ENCODE data around the gene ZDHHC8.

The ZDHHC8 gene

GRCh38 chr22:20131597-20131858, at the start of gene ZDHHC8:
ZDHHC8 (plus strand) TSS chr22:20131804; CDS start chr22:20131948, 144 bp downstream.
- Histone ChIP-seq H3K36me3 (peaks cover 16% of the 10 kb centered on the region), H3K27me3 (peaks cover 37% of the 10 kb centered on the region), H3K4me3 (ENCODE audit: low read depth in 1 of 2, low read length in 1 of 2) (peak within 1 kb of the TSS; percentile 69 to 71), H3K27ac (peak within 1 kb of the TSS; percentile 18), H3K9me3 (no peaks in the 10 kb centered on the region), H3K4me1 (ENCODE audit: control insufficient read depth in 1 of 2, insufficient read depth in 1 of 2, low read depth in 1 of 2, low read length in 1 of 2) (peaks cover 8 to 19% of the 10 kb centered on the region in 2 experiments)
- no peak for TF ChIP-seq CTCF (IDR thresholded peaks at IDR 0.05)

- H3K36me3 ChIP-seq: peaks cover 26% of the 10 kb centered on the region
- peak overlapping the region; percentile 67 for H3K27ac ChIP-seq
- no peaks in the 10 kb centered on the region for H3K9me3 ChIP-seq
- TF ChIP-seq CTCF (IDR thresholded peaks at IDR 0.05): no peak
- H3K4me1 ChIP-seq (ENCODE audit: control insufficient read depth in 1 of 2, insufficient read depth in 1 of 2, low read depth in 1 of 2, low read length in 1 of 2): peaks cover 40 to 45% of the 10 kb centered on the region in 2 experiments
- no peaks in the 10 kb centered on the region for H3K27me3 ChIP-seq
- H3K4me3 ChIP-seq (ENCODE audit: low read depth in 1 of 2, low read length in 1 of 2): no peak overlapping the region
These were observed 48.3 kb upstream of the ZDHHC8 start for GRCh38 chr22:20083157-20083890.

GRCh38 chr22:20083891-20084546, 47.6 kb upstream of the ZDHHC8 start:
- no peak for TF ChIP-seq CTCF (IDR thresholded peaks at IDR 0.05)
- peak overlapping the region; percentile 67 for H3K27ac ChIP-seq
- no peak overlapping the region for H3K4me3 ChIP-seq (ENCODE audit: low read depth in 1 of 2, low read length in 1 of 2)
- peaks cover 40 to 45% of the 10 kb centered on the region in 2 experiments for H3K4me1 ChIP-seq (ENCODE audit: control insufficient read depth in 1 of 2, insufficient read depth in 1 of 2, low read depth in 1 of 2, low read length in 1 of 2)
- H3K36me3 ChIP-seq: peaks cover 33% of the 10 kb centered on the region
- H3K27me3 ChIP-seq: no peaks in the 10 kb centered on the region
- H3K9me3 ChIP-seq: no peaks in the 10 kb centered on the region

GRCh38 chr22:20084547-20085413, 46.8 kb upstream of the ZDHHC8 start:
- Histone ChIP-seq H3K4me3 (ENCODE audit: low read depth in 1 of 2, low read length in 1 of 2) (no peak overlapping the region), H3K27me3 (no peaks in the 10 kb centered on the region), H3K36me3 (peaks cover 40% of the 10 kb centered on the region), H3K27ac (peak overlapping the region; percentile 67), H3K9me3 (no peaks in the 10 kb centered on the region), H3K4me1 (ENCODE audit: control insufficient read depth in 1 of 2, insufficient read depth in 1 of 2, low read depth in 1 of 2, low read length in 1 of 2) (peaks cover 35 to 39% of the 10 kb centered on the region in 2 experiments)
- TF ChIP-seq CTCF (IDR thresholded peaks at IDR 0.05): no peak

- no peak overlapping the region for H3K27ac ChIP-seq
- peaks cover 32 to 36% of the 10 kb centered on the region in 2 experiments for H3K4me1 ChIP-seq (ENCODE audit: control insufficient read depth in 1 of 2, insufficient read depth in 1 of 2, low read depth in 1 of 2, low read length in 1 of 2)
- no peaks in the 10 kb centered on the region for H3K27me3 ChIP-seq
- no peak for TF ChIP-seq CTCF (IDR thresholded peaks at IDR 0.05)
- H3K9me3 ChIP-seq: no peaks in the 10 kb centered on the region
- H3K4me3 ChIP-seq (ENCODE audit: low read depth in 1 of 2, low read length in 1 of 2): no peak overlapping the region
- H3K36me3 ChIP-seq: peaks cover 47% of the 10 kb centered on the region
These were observed 46.0 kb upstream of the ZDHHC8 start for GRCh38 chr22:20085651-20086050.
